GM21515 (cell line): ENCODE results near the gene UBAP1.
"Not testable (repeated sequence)": the region's sequence is repeated elsewhere in the genome, so short reads cannot be mapped to it uniquely, and the experiment has no call there.

ENCODE experiments used
- ATAC-seq: cut with Tn5 transposase; IDR thresholded peaks from one replicate; pipeline ENCODE4 v1.9.1; 2021; ENCODE audit not compliant: unreplicated experiment

UBAP1 gene

DNA sequence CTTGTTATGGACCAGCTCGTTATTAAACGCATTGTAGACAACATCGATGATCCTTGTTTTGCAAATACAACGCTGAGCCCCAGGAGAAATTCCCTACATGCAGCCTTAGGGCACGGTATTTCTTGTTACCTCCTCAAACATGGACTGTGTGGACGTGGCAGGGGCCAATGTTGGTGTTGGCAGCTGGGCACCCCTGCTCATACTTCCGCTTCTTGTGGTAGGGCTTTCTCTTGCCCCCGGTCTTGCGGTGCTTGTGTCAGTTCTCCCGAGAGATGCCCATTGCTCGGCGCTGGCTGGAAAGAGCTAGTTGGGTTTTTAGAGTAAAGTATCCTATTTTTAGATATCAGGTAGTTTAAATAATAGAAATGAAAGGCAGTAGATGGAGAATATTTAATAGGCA is 45.5 kb downstream of the UBAP1 start:
- ATAC-seq = no peak

GRCh38 chr9:34226144-34226760 is 47.4 kb downstream of the UBAP1 start:
- ATAC-seq = not testable (repeated sequence)

GRCh38 chr9:34227445-34227844 is 48.6 kb downstream of the UBAP1 start:
- ATAC-seq = no peak

GRCh38 chr9:34230556-34230955 is 51.7 kb downstream of the UBAP1 start:
- no peak for ATAC-seq

- no peak for ATAC-seq
Measured at GRCh38 chr9:34232201-34232600, 53.4 kb downstream of the UBAP1 start.

DNA sequence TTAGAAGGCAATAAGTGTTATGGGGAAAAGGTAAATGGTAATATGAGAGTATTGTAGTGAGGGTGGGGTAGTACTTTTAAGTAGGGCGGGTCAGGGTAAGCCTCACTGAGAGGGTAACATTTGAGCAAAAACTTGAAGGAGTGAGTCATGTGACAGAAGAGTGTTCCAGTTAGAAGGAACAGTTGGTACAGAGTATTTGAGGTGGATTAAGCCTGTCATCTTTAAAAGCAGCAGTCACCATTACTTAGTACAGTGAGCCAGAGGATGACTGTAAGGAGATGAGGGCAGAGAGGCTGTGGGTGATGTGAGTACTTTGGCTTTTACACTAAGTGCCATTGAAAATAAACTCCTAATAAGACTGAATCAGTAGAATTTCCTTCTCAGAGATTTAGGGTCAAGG is 54.8 kb downstream of the UBAP1 start:
- no peak for ATAC-seq

DNA sequence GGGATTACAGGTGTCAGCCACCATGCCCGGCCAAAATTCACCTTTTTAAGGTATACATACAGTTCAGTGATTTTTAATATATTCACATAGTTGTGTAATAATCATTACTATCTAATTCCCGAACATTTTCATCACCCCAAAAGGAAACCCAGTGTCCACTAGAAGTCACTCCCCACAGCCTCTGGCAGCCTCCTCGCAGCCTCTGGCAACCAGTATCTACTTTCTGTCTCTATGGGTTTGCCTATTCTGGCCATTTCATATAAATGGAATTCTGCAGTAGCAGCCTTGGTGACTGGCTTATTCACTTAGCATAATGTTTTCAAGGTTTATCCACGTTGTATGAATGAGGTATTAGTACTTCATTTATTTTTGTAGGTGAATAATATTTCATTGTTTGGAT is 59.0 kb downstream of the UBAP1 start:
- ATAC-seq = no peak

GRCh38 chr9:34240006-34240405 is 61.2 kb downstream of the UBAP1 start:
- ATAC-seq = no peak

DNA sequence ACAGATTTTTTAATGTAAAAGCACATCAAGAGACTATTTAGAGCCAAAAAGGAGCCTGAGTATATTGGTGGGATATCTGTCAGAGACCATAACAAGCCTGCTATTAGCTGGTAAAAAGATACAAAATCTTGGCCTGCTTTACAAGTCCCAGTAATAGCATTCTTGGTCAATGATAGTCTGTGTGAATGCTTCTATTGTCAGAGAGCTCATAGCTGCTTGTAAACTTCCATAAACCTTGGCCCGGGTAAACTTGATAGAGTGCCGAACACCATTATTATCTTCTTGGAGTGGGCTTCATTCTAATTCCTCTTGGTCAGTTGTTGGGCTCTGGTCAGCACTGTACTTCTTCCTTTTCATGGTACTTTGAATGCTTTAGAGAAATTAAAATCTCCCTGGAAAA is 64.0 kb downstream of the UBAP1 start:
- no peak for ATAC-seq

GRCh38 chr9:34245212-34245611 is 66.4 kb downstream of the UBAP1 start:
- not testable (repeated sequence) for ATAC-seq

GRCh38 chr9:34246453-34246852 is 67.6 kb downstream of the UBAP1 start:
- ATAC-seq = no peak

- ATAC-seq = not testable (repeated sequence)
Measured at GRCh38 chr9:34247782-34248181, 68.9 kb downstream of the UBAP1 start.

DNA sequence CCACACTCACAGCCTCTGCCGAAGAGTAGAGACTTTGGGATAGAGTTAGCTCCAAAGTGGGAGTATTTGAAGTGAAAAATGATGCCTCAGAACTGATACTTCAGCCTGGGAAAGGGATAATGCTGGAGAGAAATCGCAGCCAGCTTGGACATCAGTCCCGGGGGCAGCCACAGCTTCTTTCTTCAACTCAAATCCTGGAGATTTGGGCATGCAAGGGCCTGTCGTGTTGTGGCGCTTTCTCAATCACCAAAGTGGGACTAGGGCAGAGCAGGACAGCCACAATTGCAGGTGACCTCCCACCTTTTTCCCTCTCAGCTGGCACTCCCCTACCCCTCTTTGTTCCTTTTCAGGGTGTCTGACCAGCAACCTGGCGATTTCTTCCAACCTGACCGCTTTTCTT is 70.4 kb downstream of the UBAP1 start:
- ATAC-seq = no peak

DNA sequence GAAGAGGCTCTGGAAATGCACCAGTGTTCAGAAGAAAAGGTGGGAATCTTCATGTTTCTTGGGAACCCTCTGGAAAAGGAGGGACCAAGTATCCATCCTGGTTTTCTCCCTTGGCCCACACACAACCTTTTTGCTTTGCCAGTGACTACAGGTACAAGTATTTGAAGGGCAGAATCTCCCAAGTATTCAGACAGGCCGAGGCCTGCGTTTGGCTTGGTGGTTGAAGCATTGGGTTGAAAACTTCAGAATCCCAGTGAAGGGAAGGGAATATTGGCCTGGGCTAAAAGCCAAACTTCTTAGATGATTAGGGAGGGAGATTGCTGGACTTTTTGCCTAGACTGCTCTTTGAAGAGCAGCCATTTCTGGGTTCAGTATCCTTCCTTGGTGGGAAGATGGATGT is 71.9 kb downstream of the UBAP1 start:
- no peak for ATAC-seq

DNA sequence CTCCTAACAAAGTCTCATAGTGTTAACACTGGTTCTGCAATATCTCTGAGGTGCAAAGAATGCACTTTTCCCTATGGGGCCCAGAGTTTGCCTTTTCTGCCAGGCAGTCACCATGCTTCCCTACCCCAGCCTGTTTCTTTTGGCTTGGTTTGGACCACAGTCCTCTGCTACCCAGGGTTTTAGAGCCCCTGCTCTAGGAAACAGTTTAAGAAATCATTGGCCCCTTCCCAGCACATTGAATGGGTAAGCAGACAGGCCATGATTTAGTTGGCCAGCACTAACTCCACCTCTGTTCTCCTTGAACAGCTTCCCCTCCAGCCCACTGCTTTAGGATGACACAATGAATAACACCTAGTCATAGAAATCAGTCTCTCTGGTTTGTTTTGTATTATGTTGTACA is 73.2 kb downstream of the UBAP1 start:
- ATAC-seq = no peak

GRCh38 chr9:34252670-34253459 is 74.0 kb downstream of the UBAP1 start:
- ATAC-seq = peak; percentile 72

DNA sequence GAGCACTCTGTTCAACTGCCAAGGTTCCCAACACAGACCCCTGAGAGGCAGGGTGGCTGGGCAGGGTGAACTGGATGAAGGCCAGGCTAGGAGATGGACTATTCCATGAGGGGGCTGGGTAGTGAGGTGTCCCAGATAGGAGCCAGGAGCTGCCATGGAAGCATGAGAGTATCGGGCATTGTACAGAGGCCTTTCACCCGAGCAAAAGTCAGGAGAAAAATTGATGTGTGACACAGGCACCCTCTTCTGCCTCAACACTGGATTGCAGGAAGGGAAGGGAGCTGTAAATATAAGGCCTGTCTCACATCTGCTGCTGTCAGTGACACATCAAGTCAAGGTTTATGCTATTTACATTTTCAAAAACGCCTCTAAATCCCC is 74.6 kb downstream of the UBAP1 start:
- ATAC-seq = no peak

GRCh38 chr9:34254141-34254913 is 75.5 kb downstream of the UBAP1 start:
- ATAC-seq = no peak

GRCh38 chr9:34254966-34255825 is 76.4 kb downstream of the UBAP1 start:
- no peak for ATAC-seq

- no peak for ATAC-seq
Measured at GRCh38 chr9:34256104-34256503, 77.3 kb downstream of the UBAP1 start.

DNA sequence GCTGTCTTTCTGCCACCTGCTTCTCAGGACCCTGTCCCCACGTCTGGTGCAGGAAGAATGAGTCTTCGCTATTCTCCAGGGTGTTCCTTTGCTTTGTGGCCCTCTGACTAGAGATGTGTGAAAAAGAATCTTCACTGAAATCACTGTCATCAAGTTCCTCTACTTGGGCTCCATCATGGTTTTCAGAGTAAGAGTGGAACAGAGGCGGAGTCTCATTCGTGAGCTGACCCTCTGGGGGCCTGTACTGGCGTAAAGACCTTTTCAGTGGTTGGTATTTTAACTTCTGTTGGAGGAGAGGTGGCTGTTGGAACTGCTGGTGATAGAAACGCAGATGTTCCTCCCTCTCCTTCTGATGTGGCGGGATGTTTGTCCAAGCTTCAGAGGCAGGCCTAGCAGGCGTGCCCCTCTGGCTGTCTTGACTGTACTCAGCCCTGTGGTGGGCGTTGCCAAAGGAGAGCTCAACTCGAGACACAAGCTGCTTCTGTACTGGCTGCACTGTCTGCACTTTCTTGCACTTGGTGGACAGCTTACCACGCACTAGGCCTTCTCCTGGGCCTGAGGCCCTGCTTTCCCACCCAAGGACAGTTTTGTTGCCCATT is 78.2 kb downstream of the UBAP1 start:
- no peak for ATAC-seq
